DND-41 (cell line): ENCODE results near the gene MYH3.

Experiments used
- EZH2 ChIP-seq: IDR thresholded peaks from 3 replicates; pipeline ENCODE4 v1.6.1; 2012; ENCODE audit warnings: borderline replicate concordance, low read depth, mild to moderate bottlenecking, moderate library complexity, low read length, inconsistent platforms; ENCODE audit not compliant: severe bottlenecking
- TF ChIP-seq, protein P1 (sequence below): IDR thresholded peaks from 2 replicates; pipeline ENCODE4 v1.5.1; 2012; ENCODE audit warnings: borderline replicate concordance, low read length, moderate library complexity, mild to moderate bottlenecking; ENCODE audit not compliant: poor library complexity, severe bottlenecking; ENCODE audit errors: extremely low read depth

DNA sequence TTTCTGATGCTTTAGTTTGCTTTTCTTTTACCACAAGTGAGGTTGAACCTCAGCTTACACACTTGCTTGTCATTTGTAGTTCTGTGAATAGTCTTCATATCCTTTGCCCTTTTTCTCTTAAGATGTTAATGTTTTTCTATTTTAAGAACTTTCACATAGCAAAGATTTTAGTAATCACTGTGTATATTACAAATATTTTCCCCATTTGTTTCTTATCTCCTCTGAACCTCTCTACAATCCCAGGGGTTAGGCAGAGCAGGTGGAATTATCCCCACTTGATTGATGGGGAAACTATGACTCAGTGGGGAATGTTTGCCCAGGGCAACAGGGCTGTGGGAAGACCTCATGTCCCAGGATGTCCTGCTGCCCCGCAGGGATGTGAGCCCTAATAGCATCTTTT, 11.7 kb upstream of the MYH3 start:
- TF ChIP-seq, protein P1, sequence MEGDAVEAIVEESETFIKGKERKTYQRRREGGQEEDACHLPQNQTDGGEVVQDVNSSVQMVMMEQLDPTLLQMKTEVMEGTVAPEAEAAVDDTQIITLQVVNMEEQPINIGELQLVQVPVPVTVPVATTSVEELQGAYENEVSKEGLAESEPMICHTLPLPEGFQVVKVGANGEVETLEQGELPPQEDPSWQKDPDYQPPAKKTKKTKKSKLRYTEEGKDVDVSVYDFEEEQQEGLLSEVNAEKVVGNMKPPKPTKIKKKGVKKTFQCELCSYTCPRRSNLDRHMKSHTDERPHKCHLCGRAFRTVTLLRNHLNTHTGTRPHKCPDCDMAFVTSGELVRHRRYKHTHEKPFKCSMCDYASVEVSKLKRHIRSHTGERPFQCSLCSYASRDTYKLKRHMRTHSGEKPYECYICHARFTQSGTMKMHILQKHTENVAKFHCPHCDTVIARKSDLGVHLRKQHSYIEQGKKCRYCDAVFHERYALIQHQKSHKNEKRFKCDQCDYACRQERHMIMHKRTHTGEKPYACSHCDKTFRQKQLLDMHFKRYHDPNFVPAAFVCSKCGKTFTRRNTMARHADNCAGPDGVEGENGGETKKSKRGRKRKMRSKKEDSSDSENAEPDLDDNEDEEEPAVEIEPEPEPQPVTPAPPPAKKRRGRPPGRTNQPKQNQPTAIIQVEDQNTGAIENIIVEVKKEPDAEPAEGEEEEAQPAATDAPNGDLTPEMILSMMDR: no peak
- TF ChIP-seq EZH2: no peak
